H9 (cell line): ENCODE data around the gene VANGL2. TPM values are rescaled to one million over a fixed set of nuclear protein-coding genes. Genes with fewer than 3 reads are reported as not detected.

ENCODE experiments used
- DNase-seq: peaks from one replicate; pipeline ENCODE4 v3.0.0-alpha.2; 2017
- H2AFZ ChIP-seq: one replicate; pipeline ENCODE4 v1.6.1; 2013; ENCODE audit warnings: mild to moderate bottlenecking, low read length, control low read depth, moderate library complexity
- H2AK5ac ChIP-seq: 2 replicates; pipeline ENCODE4 v1.6.1; 2013; ENCODE audit warnings: low read length, control low read depth, mixed read lengths; ENCODE audit not compliant: insufficient read length
- H2BK120ac ChIP-seq: one replicate; pipeline ENCODE4 v1.6.1; 2013; ENCODE audit warnings: low read depth, mild to moderate bottlenecking, low read length, control low read depth, inconsistent platforms; ENCODE audit not compliant: poor library complexity, severe bottlenecking
- H2BK12ac ChIP-seq: 2 replicates; pipeline ENCODE4 v1.6.1; 2013; ENCODE audit warnings: low read length, control low read depth, mixed read lengths, low read depth; ENCODE audit not compliant: insufficient read length
- H2BK15ac ChIP-seq: 2 replicates; pipeline ENCODE4 v1.6.1; 2013; ENCODE audit warnings: low read depth, low read length, control low read depth
- H2BK20ac ChIP-seq: one replicate; pipeline ENCODE4 v1.6.1; 2013; ENCODE audit warnings: low read depth, mild to moderate bottlenecking, low read length, control low read depth, inconsistent platforms; ENCODE audit not compliant: poor library complexity, severe bottlenecking
- H2BK5ac ChIP-seq: 2 replicates; pipeline ENCODE4 v1.6.1; 2013; ENCODE audit warnings: low read length, control low read depth, mixed read lengths; ENCODE audit not compliant: insufficient read length
- H3K14ac ChIP-seq: 2 replicates; pipeline ENCODE4 v1.6.1; 2013; ENCODE audit warnings: low read length, control low read depth; ENCODE audit not compliant: insufficient read depth
- H3K18ac ChIP-seq: 2 replicates; pipeline ENCODE4 v1.6.1; 2013; ENCODE audit warnings: low read depth, mild to moderate bottlenecking, mixed read lengths, low read length, control low read depth; ENCODE audit not compliant: insufficient read length
- H3K23ac ChIP-seq: 2 replicates; pipeline ENCODE4 v1.6.1; 2013; ENCODE audit warnings: low read length, control low read depth, mixed read lengths, low read depth; ENCODE audit not compliant: insufficient read length
- H3K23me2 ChIP-seq: 2 replicates; pipeline ENCODE4 v1.6.1; 2013; ENCODE audit warnings: low read depth, mild to moderate bottlenecking, mixed read lengths, low read length, control low read depth; ENCODE audit not compliant: insufficient read length, poor library complexity, severe bottlenecking
- H3K27ac ChIP-seq: 2 replicates; pipeline ENCODE4 v1.5.1; 2013; ENCODE audit warnings: low read length, control low read depth, mixed read lengths, low read depth; ENCODE audit not compliant: insufficient read length
- H3K27me3 ChIP-seq: 2 replicates; pipeline ENCODE4 v1.6.1; 2013; ENCODE audit warnings: low read length, control low read depth, inconsistent platforms; ENCODE audit not compliant: insufficient read depth
- H3K4ac ChIP-seq: 2 replicates; pipeline ENCODE4 v1.6.1; 2013; ENCODE audit warnings: low read depth, mild to moderate bottlenecking, control low read depth, inconsistent platforms, low read length, moderate library complexity
- H3K4me1 ChIP-seq: 2 replicates; pipeline ENCODE4 v1.6.1; 2013; ENCODE audit warnings: low read length, control low read depth, inconsistent platforms; ENCODE audit not compliant: insufficient read depth
- H3K4me2 ChIP-seq: 2 replicates; pipeline ENCODE4 v1.6.1; 2013; ENCODE audit warnings: low read length, control low read depth, mixed read lengths; ENCODE audit not compliant: insufficient read length, insufficient read depth
- H3K56ac ChIP-seq: 2 replicates; pipeline ENCODE4 v1.6.1; 2013; ENCODE audit warnings: low read depth, mild to moderate bottlenecking, mixed read lengths, low read length, control low read depth; ENCODE audit not compliant: insufficient read length
- H3K79me1 ChIP-seq: 2 replicates; pipeline ENCODE4 v1.6.1; 2013; ENCODE audit warnings: low read depth, mild to moderate bottlenecking, moderate library complexity, low read length, control low read depth, inconsistent platforms; ENCODE audit not compliant: insufficient read depth, poor library complexity, severe bottlenecking
- H3K79me2 ChIP-seq: 2 replicates; pipeline ENCODE4 v1.6.1; 2013; ENCODE audit warnings: low read length, control low read depth, inconsistent platforms; ENCODE audit not compliant: insufficient read depth
- H3K9ac ChIP-seq: 2 replicates; pipeline ENCODE4 v1.6.1; 2013; ENCODE audit warnings: low read length, control low read depth, mixed read lengths; ENCODE audit not compliant: insufficient read length; ENCODE audit errors: extremely low read depth
- H3K9me3 ChIP-seq: one replicate; pipeline ENCODE4 v1.6.1; 2013; ENCODE audit warnings: low read depth, low read length, inconsistent platforms; ENCODE audit not compliant: control insufficient read depth
- H3T11ph ChIP-seq: one replicate; pipeline ENCODE4 v1.6.1; 2013; ENCODE audit warnings: mild to moderate bottlenecking, low read length, control low read depth, inconsistent platforms
- H4K20me1 ChIP-seq: one replicate; pipeline ENCODE4 v1.6.1; 2013; ENCODE audit not compliant: control insufficient read depth, insufficient read length, insufficient read depth
- H4K5ac ChIP-seq: 2 replicates; pipeline ENCODE4 v1.6.1; 2013; ENCODE audit warnings: low read depth, mild to moderate bottlenecking, mixed read lengths, low read length, control low read depth; ENCODE audit not compliant: insufficient read length
- H4K8ac ChIP-seq: replicated peaks from 2 replicates; pipeline ENCODE4 v1.6.1; 2013; ENCODE audit warnings: low read length, control low read depth, mixed read lengths, low read depth; ENCODE audit not compliant: insufficient read length
- H4K91ac ChIP-seq: 2 replicates; pipeline ENCODE4 v1.6.1; 2013; ENCODE audit warnings: low read depth, mild to moderate bottlenecking, moderate library complexity, mixed read lengths, low read length, control low read depth; ENCODE audit not compliant: insufficient read length
- H3K27ac Mint-ChIP-seq, 3 experiments: 2 replicates in 2 of 3; 3 replicates in 1 of 3; pipeline ENCODE4 v1.8.0; 2020 to 2021; ENCODE audit warnings: mixed read lengths in 3 of 3, mild to moderate bottlenecking in 1 of 3, moderate library complexity in 1 of 3
- H3K27me3 Mint-ChIP-seq: 2 replicates; pipeline ENCODE4 v1.8.0; 2021; ENCODE audit warnings: low read depth, mild to moderate bottlenecking, moderate library complexity, mixed read lengths
- H3K36me3 Mint-ChIP-seq, 3 experiments: 2 replicates in 2 of 3; 3 replicates in 1 of 3; pipeline ENCODE4 v1.8.0; 2020 to 2021; ENCODE audit warnings: low read depth in 3 of 3, mixed read lengths in 3 of 3; ENCODE audit not compliant: insufficient read depth in 1 of 3
- H3K4me1 Mint-ChIP-seq, 2 experiments: 2 replicates each; pipeline ENCODE4 v1.8.0; 2020; ENCODE audit warnings: mixed read lengths in 2 of 2
- H3K4me3 Mint-ChIP-seq, 2 experiments: 2 replicates in 1 of 2; 3 replicates in 1 of 2; pipeline ENCODE4 v1.8.0; 2020 to 2021; ENCODE audit warnings: mild to moderate bottlenecking in 2 of 2, mixed read lengths in 2 of 2, moderate library complexity in 1 of 2
- H3K9me3 Mint-ChIP-seq, 2 experiments: 2 replicates in 1 of 2; 3 replicates in 1 of 2; pipeline ENCODE4 v1.8.0; 2020; ENCODE audit warnings: mild to moderate bottlenecking in 2 of 2, mixed read lengths in 2 of 2, moderate library complexity in 1 of 2
- CTCF ChIP-seq: fragments of 200-600 bp; sonication (generic); conservative IDR thresholded peaks from 3 replicates; pipeline ENCODE4 v1.8.0; 2021; ENCODE audit warnings: antibody characterized with exemption, mild to moderate bottlenecking
- WGBS: extraction: QIAGEN DNeasy Blood & Tissue Kit; methylation state at CpG from one replicate; pipeline ENCODE4 v1.1.7; 2013; ENCODE audit warnings: missing lambda C conversion rate, low lambda C conversion rate, mixed read lengths; ENCODE audit not compliant: insufficient read length; ENCODE audit errors: extremely low coverage; 5-methylcytosine and 5-hydroxymethylcytosine counted together
- total RNA-seq: library from RNA; stranded (reverse); gene quantifications from 2 replicates; pipeline ENCODE4 v1.2.1, GENCODE V29; 2021

Gene VANGL2
- total RNA-seq, 1 experiment from 2014 or later = 58.5 TPM

GRCh38 chr1:160353223-160353622, 47.1 kb upstream of the VANGL2 start:
- Histone ChIP-seq H3K79me1 (no peaks in the 10 kb centered on the region), H3K9ac (no peak overlapping the region), H2AK5ac (no peak overlapping the region), H2BK5ac (no peak overlapping the region), H3K27me3 (no peaks in the 10 kb centered on the region), H3K4me1 (no peaks in the 10 kb centered on the region), H2BK20ac (no peak overlapping the region), H2BK15ac (no peak overlapping the region), H3K18ac (no peak overlapping the region), H2BK12ac (no peak overlapping the region), H4K20me1 (peaks cover 2% of the 10 kb centered on the region), H3K4me2 (no peak overlapping the region), H3K27ac (no peak overlapping the region), H2AFZ (no peak overlapping the region), H3K56ac (no peak overlapping the region), H4K5ac (no peak overlapping the region), H4K8ac (no peak overlapping the region), H3K14ac (no peak overlapping the region), H2BK120ac (no peak overlapping the region), H3K23me2 (no peaks in the 10 kb centered on the region), H3K79me2 (no peaks in the 10 kb centered on the region), H3K9me3 (no peaks in the 10 kb centered on the region), H3K4ac (no peak overlapping the region), H3K23ac (no peak overlapping the region), H3T11ph (no peak overlapping the region), H4K91ac (no peak overlapping the region)
- no peaks in the 10 kb centered on the region for H3K9me3 Mint-ChIP-seq
- H3K27ac Mint-ChIP-seq = 0 out of 7 replicates have a peak overlapping the region, but pooled peaks of 1 of the 3 experiments have one; percentile 9
- H3K4me1 Mint-ChIP-seq = peaks cover 0 to 3% of the 10 kb centered on the region in 2 experiments; a peak in 2 of 4 replicates
- no peak for TF ChIP-seq CTCF
- H3K27me3 Mint-ChIP-seq = no peaks in the 10 kb centered on the region
- H3K36me3 Mint-ChIP-seq = peaks cover 46 to 98% (median 86%) of the 10 kb centered on the region in 3 experiments
- no peak overlapping the region for H3K4me3 Mint-ChIP-seq
- no peak for DNase-seq
- no CpG with 5 or more reads among the region's 2 CpGs for WGBS
